Small intestine (tissue), 7 donors: ENCODE measurements around the gene PLET1. TPM values are rescaled to one million over a fixed set of nuclear protein-coding genes. Genes with fewer than 3 reads are reported as not detected.

ENCODE experiments used
- DNase-seq, 2 donors: peaks; one replicate each; pipeline versions ENCODE4 v3.0.0 to v3.0.0-alpha.2; 2013
- FAIRE-seq: peaks from 2 replicates; lab custom pipeline; 2012; peaks lifted over from hg19 to GRCh38; lab: Jason Lieb, UNC
- H3K27ac ChIP-seq, 3 donors: one replicate each; pipeline ENCODE4 v1.5.1; 2013; ENCODE audit warnings: low read length in 2 of 3, mild to moderate bottlenecking in 2 of 3, control low read depth in 1 of 3, inconsistent platforms in 1 of 3, low read depth in 1 of 3, moderate library complexity in 1 of 3
- H3K27me3 ChIP-seq, 3 donors: one replicate each; pipeline ENCODE4 v1.6.1; 2013; ENCODE audit warnings: low read length in 3 of 3, inconsistent platforms in 1 of 3; ENCODE audit not compliant: control insufficient read depth in 3 of 3, insufficient read depth in 3 of 3
- H3K36me3 ChIP-seq, 3 donors: one replicate each; pipeline ENCODE4 v1.6.1; 2013; ENCODE audit warnings: low read length in 3 of 3, inconsistent platforms in 1 of 3, low read depth in 1 of 3, mild to moderate bottlenecking in 1 of 3, moderate library complexity in 1 of 3; ENCODE audit not compliant: control insufficient read depth in 3 of 3, insufficient read depth in 2 of 3
- H3K4me1 ChIP-seq, 3 donors: one replicate each; pipeline ENCODE4 v1.6.1; 2013; ENCODE audit warnings: low read length in 2 of 3, inconsistent platforms in 1 of 3, low read depth in 1 of 3, mild to moderate bottlenecking in 1 of 3, moderate library complexity in 1 of 3; ENCODE audit not compliant: control insufficient read depth in 3 of 3, insufficient read depth in 2 of 3
- H3K4me3 ChIP-seq, 3 donors: one replicate each; pipeline ENCODE4 v1.5.1; 2013; ENCODE audit warnings: low read length in 3 of 3, control low read depth in 1 of 3, inconsistent platforms in 1 of 3, low read depth in 1 of 3, mild to moderate bottlenecking in 1 of 3, moderate library complexity in 1 of 3
- H3K9me3 ChIP-seq, 2 donors: one replicate each; pipeline ENCODE4 v1.6.1; 2013; ENCODE audit warnings: low read depth in 1 of 2, low read length in 1 of 2; ENCODE audit not compliant: control insufficient read depth in 2 of 2, insufficient read depth in 1 of 2
- WGBS, 3 donors: extraction: QIAGEN DNeasy Blood & Tissue Kit; methylation state at CpG; one replicate each; pipeline ENCODE4 v1.1.7; 2013; 5-methylcytosine and 5-hydroxymethylcytosine counted together
- polyA plus RNA-seq, 4 donors: library from polyadenylated mRNA; stranded (reverse) in 3 of 4; unstranded in 1 of 4; fragments of 200-250 nt in 3 of 4; fragments of 120-200 nt in 1 of 4; gene quantifications; one replicate each; pipeline versions ENCODE4 v1.2.1 to v1.2.3, GENCODE V29; 2013
- donor health status: healthy with polysubstance abuse.
- donor health status: control.
- donor health status: control.
- donor health status: Bipolar disorder and iron deficiency.
- donor health status: healthy.

PLET1 gene
- polyA plus RNA-seq, 4 donors, result 0.06 TPM; not detected in 3

- no peaks in the 10 kb centered on the region for H3K36me3 ChIP-seq
- H3K27ac ChIP-seq, result no peak overlapping the region
- FAIRE-seq (no peak), DNase-seq (no peak)
- no peak overlapping the region for H3K4me3 ChIP-seq
- H3K9me3 ChIP-seq, result no peaks in the 10 kb centered on the region
- whole genome bisulfite sequencing, 3 donors, result 77 to 93% (median 93%) methylated on average over 5 of the region's 5 CpGs
- no peaks in the 10 kb centered on the region for H3K27me3 ChIP-seq
- no peaks in the 10 kb centered on the region for H3K4me1 ChIP-seq
These were observed 7.7 kb upstream of the PLET1 start for GRCh38 chr11:112268406-112268805.

- H3K9me3 ChIP-seq, result no peaks in the 10 kb centered on the region
- no peak for DNase-seq
- 47 to 57% (median 53%) methylated on average over 5 of the region's 5 CpGs for WGBS, 3 donors
- no peak for FAIRE-seq
- H3K4me3 ChIP-seq, result no peak overlapping the region
- H3K36me3 ChIP-seq, result no peaks in the 10 kb centered on the region
- no peak overlapping the region for H3K27ac ChIP-seq
- H3K27me3 ChIP-seq, result no peaks in the 10 kb centered on the region
- no peaks in the 10 kb centered on the region for H3K4me1 ChIP-seq
These were observed 6.5 kb upstream of the PLET1 start for GRCh38 chr11:112267188-112267591.

DNA sequence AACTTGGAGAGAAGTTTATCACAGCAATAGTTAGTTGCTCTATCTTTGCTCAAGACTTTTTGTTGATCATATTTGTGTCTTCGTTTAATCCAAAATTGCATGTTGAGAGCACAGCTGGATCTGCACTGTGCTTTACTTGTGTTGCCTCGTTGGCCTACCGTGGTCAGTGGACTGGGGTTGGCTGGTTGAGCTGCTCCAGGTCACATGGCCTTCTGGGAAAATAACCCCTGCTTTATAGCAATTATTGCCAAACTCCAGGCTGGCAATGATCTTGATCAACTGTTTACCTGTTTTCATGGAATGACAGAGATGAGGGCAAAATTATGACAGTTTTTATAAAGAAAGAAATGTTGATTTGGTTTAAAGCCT lies 5.7 kb upstream of the PLET1 start:
- Histone ChIP-seq H3K4me1 (no peaks in the 10 kb centered on the region), H3K27me3 (no peaks in the 10 kb centered on the region), H3K36me3 (no peaks in the 10 kb centered on the region), H3K27ac (peak overlapping the region in 1 of 3 donors; percentile 16), H3K4me3 (no peak overlapping the region), H3K9me3 (no peaks in the 10 kb centered on the region)
- no peak for DNase-seq
- WGBS, 3 donors, result 75 to 90% (median 84%) methylated on average over 3 of the region's 3 CpGs
- no peak for FAIRE-seq

DNA sequence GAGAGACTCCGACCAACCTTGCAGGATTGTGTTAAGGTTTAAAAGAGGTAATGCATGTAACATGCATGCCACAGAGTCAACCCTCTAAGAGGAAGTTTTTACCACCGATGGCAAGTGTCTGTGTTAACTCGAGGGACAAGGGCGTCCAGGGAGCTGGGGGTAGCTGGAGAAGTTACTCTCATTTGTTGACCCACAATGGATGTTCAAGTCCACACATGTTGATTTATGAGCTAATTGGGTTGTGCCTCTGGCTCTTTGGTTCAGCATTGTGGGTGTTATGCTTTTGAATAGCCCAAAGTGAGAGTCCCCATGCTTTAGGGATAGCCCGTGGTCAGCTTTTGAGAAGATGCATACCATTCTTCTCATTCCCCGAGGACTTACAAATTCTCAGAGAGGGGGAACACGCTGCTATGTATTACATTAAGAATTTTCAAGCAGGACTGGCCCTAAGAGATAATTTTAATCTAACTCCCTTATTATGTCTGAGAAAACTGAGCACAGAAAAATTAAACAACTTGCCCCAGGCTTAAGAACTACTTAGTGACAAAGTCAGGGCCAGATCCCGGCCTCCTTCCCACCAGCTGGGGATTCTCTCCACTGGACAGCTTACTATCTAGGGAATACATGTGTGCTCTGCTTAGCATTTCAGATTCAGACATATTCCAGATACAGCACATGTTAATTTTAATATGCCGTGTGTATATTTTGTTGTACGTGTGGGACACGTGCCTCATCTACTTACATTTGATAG lies 5.2 kb upstream of the PLET1 start:
- FAIRE-seq, result no peak
- Histone ChIP-seq H3K36me3 (no peaks in the 10 kb centered on the region), H3K9me3 (no peaks in the 10 kb centered on the region), H3K4me1 (no peaks in the 10 kb centered on the region), H3K27ac (peak overlapping the region in 1 of 3 donors; percentile 16), H3K27me3 (no peaks in the 10 kb centered on the region), H3K4me3 (no peak overlapping the region)
- 53 to 87% (median 80%) methylated on average over 11 of the region's 11 CpGs for WGBS, 3 donors
- no peak for DNase-seq

DNA sequence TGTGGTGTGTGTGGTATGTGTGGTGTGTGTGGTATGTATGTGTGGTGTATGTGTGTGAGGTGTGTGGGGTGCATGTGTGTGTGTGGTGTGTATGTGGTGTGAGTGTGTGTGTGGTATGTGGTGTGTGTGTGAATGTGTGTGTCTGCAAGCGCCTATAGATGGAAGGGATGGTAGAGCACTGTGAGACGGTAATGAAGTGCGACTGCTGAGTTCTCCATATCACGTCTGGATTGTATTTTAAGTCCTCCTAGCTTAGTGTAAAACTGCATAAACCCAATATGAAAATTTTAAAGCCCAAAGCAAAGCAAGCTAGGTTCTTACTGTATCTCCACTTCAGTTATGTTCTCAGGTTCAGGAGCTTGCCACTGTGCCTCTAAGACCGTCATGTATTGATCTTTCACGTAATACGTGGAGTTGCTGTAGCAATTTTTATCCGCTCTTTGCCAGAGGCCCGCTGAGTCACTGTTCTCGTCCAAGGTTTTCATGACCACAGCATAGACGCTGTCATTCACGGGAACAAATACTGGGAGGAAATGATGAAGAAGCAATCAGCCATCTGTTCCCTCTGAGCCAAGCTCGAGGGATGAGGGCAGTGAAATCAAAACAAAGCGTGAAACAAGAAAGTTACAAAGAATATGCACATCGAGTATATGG lies 5.5 kb downstream of the PLET1 start:
- Histone ChIP-seq H3K4me3 (no peak overlapping the region), H3K27ac (peak overlapping the region in 1 of 3 donors; percentile 10), H3K36me3 (no peaks in the 10 kb centered on the region), H3K9me3 (no peaks in the 10 kb centered on the region), H3K4me1 (peaks cover 0 to 17% (median 0%) of the 10 kb centered on the region in 3 donors), H3K27me3 (no peaks in the 10 kb centered on the region)
- WGBS, 3 donors, result 58 to 79% (median 70%) methylated on average over 15 of the region's 15 CpGs
- FAIRE-seq (no peak), DNase-seq (peak in 1 of 2 donors; percentile 25)

DNA sequence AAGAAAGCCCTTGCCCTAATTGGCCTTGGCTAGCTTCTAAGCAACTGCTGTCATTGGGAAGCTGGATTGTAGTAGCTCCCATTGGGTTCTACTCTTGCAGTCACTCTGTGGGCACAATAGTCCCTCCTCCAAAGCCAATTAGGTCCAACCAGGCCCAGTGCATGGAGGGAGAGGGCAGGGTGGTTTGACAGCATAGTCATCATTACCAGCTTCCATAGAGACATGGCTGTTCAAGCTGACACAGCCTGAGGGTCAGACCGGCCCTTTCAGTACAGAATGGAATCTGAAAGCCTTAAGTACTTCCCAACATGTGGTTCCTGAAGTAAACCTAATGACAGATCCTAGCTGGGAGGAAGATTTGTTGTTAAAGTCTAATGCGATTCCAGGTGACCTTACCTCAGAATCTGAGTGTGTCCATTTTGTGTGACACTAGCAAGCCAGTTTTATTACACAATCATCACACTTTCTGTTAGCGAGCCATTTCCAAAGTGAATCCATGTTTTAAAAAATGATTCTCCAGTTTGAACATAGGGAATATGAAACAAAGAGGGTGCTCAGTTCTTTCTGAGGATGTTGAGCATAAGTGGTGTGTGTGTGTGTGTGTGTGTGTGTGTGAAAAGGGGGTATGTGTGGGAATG lies 6.9 kb downstream of the PLET1 start:
- 88 to 95% (median 93%) methylated on average over 3 of the region's 3 CpGs for WGBS, 3 donors
- Histone ChIP-seq H3K4me3 (no peak overlapping the region), H3K4me1 (peaks cover 0 to 17% (median 0%) of the 10 kb centered on the region in 3 donors), H3K27me3 (no peaks in the 10 kb centered on the region), H3K36me3 (no peaks in the 10 kb centered on the region), H3K9me3 (no peaks in the 10 kb centered on the region), H3K27ac (no peak overlapping the region)
- FAIRE-seq, result no peak
- DNase-seq, result no peak

GRCh38 chr11:112249871-112250610 lies 10.6 kb downstream of the PLET1 start:
- Histone ChIP-seq H3K36me3 (no peaks in the 10 kb centered on the region), H3K27ac (no peak overlapping the region), H3K9me3 (no peaks in the 10 kb centered on the region), H3K4me3 (no peak overlapping the region), H3K4me1 (no peaks in the 10 kb centered on the region), H3K27me3 (no peaks in the 10 kb centered on the region)
- FAIRE-seq (no peak), DNase-seq (peak in 1 of 2 donors; percentile 62)
- WGBS, 3 donors, result 80 to 90% (median 89%) methylated on average over 8 of the region's 8 CpGs

GRCh38 chr11:112248201-112248600 lies 12.5 kb downstream of the PLET1 start:
- Histone ChIP-seq H3K9me3 (no peaks in the 10 kb centered on the region), H3K4me1 (no peaks in the 10 kb centered on the region), H3K4me3 (no peak overlapping the region), H3K27me3 (no peaks in the 10 kb centered on the region), H3K27ac (no peak overlapping the region), H3K36me3 (no peaks in the 10 kb centered on the region)
- WGBS, 3 donors, result 90 to 98% (median 94%) methylated on average over 2 of the region's 2 CpGs
- no peak for DNase-seq
- FAIRE-seq, result no peak
